Measurements from ENCODE around the gene C9orf57.
"Not testable (repeated sequence)": the region's sequence is repeated elsewhere in the genome, so short reads cannot be mapped to it uniquely, and the experiment has no call there.

The C9orf57 gene

DNA sequence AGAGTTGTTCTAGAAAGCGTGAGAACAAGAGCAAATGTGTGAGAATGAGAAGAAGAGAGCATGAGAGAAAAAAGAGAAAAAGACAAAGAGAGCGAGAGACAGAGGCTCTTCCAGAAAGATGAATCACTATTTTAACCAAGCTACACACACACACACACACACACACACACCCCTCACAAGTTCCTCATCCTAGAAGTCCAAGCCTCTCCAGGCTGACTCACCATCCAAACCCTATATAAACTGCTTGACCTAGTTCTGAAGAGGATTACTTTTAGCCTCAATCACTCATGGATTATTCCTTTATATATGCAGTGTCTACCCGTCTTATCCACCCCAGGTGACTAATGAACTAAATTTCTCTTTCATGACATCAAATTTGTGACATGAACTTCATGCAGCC is 37.6 kb downstream of the C9orf57 start:
- no peak for FAIRE-seq

DNA sequence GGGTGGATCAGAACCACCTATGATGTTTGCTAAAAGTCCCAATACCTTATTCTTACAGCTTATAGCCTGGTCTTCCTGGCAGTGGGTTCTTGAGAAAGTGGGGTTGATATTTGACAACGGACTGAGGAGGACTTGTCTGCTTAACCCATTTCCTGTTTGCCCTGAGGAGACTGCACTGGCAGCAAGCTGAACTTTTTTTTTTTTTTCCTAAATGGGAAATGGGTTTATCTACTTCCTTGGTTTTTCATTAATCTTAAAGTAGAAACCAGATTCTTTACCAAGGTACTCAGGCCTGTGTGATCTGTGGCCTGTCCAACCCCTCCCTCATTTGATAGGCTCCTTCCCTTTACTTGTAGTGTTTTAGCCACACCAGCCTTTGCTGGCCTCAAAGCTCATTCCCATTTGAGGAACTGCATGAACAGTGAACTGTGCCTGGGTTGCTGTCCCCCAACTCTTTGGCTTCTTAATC is 47.1 kb downstream of the C9orf57 start:
- FAIRE-seq: no peak

DNA sequence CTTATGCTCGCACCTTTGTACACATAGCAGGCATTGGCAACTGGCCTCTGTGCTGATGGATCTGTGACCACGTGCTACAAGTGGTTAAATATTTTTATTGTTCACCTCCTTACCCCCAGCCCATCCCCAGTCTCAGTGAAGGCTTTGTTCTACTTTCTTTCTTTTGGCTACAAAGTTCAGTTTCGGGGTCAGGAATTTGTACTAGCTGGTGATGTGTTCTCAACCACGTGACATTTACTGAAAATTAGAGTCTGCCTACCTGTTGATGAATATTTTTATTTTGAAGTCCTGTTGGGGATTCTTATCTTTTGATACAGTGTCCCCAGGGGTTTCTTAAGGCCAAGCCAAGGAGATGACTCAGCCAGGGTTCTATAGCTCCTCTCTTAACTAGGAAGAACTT is 47.8 kb downstream of the C9orf57 start:
- FAIRE-seq: no peak

DNA sequence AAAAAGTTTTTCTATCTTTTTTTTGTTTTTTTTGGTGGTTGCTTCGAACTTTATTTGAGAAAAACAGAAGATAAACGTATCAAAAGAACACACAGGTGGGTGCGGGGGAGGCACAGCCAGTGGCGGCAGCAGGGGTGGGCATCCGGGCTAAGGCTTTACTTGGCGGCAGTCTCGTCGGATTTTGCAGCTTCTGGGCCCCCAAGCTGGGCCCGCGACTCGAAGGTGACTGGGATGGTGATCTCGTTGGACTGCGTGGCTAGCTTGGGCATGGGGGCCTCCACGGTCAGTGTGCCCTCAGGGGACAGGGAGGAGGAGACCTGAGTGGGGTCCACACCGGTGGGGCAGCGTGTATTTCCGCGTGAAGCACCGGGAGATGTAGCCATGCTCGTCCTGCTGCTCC is 52.7 kb downstream of the C9orf57 start:
- not testable (repeated sequence) for FAIRE-seq

DNA sequence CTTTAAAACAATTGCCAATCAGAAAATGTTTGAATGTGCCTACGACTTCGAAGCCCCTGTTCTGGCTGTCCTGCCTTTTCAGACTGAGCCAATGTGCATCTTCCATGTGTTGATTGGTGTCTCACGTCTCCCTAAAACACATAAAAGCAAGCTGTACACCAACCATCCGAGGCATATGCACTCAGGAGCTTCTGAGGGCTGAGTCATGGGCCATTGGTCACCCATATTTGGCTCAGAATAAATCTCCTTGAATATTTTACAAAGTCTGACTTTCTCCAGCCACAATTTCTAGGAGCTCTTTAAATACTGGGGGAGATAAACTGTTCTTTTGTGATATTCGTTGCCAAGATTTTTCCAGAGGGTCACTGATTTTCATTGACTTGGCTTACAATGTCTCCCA is 53.9 kb downstream of the C9orf57 start:
- no peak for FAIRE-seq

DNA sequence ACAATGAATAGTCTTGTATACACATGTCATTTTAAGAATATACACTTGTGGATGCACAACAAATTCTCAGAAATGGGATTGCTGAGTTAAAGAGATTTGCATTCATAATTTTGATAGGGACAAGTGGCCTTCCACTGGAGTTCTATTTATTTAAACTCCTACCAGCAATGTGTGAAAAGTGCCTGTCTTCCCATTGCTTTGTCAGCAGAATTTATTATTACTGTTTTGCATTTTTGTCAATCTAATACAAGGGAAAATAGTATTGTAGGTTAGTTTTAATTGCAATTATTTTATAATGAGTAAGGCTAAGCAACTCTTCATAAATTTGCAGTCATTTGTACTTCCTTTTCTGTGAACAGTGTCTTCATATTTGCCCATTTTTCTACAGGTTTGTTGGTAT is 55.0 kb downstream of the C9orf57 start:
- FAIRE-seq: no peak
